ENCODE results near the gene SUFU.

DNA sequence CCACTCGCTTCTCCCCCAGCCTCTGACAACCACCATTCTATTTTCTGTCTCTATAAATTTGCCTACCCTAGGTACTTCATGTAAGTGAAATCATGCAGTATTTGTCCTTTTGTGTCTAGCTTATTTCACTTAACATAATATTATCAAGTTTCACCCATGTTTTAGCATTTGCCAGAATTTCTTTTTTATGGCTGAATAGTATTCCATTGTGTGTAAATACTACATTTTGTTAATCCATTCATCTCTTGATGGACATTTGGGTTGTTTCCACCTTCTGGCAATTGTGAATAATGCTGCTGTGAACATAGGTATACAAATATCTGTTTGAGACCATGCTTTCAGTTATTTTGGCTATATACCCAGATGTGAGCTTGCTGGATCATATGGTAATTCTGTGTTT, 83.1 kb downstream of the SUFU start:
- TF ChIP-seq EP300 (IDR thresholded peaks at IDR 0.05) = no peak
- no peak for TF ChIP-seq CTCF (IDR thresholded peaks at IDR 0.05)
- no peak for TF ChIP-seq POLR2A (IDR thresholded peaks at IDR 0.05)

All from sigmoid colon (tissue), 4 donors.